HG02870 (cell line): ENCODE results near the gene DSTN.

Source experiments
- ATAC-seq: cut with Tn5 transposase; IDR thresholded peaks from one replicate; pipeline ENCODE4 v1.9.1; 2021; ENCODE audit warnings: mild to moderate bottlenecking, moderate library complexity; ENCODE audit not compliant: unreplicated experiment

Gene DSTN

DNA sequence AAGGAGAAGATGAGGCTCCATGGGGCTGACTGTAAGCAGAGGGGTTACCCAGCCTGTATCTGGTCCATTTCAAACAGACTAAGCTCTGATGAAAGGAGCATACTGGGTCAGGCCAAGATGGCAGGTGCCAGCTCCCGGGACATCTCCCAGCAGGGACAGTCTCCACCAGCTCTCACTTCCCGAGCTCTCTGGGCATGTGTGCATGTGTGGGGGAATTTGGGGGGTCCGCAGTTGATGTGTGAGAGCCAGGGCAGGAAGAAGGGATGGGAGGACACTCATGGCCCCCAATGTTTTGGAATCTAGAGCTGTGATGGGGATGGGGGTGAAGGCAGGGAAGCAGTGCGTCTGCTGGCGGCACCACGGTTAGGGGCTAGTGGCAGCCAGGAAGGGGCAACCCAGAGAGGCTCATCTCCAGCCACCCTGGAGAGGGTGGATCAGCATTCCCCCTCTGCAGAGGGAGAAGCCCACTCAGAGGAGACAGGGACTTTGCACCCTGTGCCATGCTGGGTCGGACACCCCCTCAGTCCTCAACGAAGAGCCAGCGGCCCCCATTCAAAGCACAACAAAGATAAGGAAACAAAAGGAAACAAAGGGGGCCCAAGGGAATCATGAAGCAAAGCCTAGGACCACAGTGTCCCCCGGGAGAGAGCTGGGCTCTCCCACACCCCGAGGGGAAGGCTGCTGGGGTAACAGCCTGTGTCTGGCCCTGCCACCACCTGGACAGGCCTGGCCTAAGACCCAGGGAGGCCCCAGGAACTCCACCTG is 52.4 kb downstream of the DSTN start:
- ATAC-seq: no peak

GRCh38 chr20:17622851-17623508 is 53.1 kb downstream of the DSTN start:
- ATAC-seq: no peak

- ATAC-seq: no peak
Observed at GRCh38 chr20:17624070-17624469, 54.2 kb downstream of the DSTN start.

GRCh38 chr20:17624551-17625245 is 54.8 kb downstream of the DSTN start:
- no peak for ATAC-seq

- no peak for ATAC-seq
Observed at GRCh38 chr20:17625246-17626051, 55.6 kb downstream of the DSTN start.

GRCh38 chr20:17626217-17627007 is 56.5 kb downstream of the DSTN start:
- ATAC-seq: no peak

- no peak for ATAC-seq
Observed at GRCh38 chr20:17627101-17627955, 57.5 kb downstream of the DSTN start.

GRCh38 chr20:17628101-17628841 is 58.4 kb downstream of the DSTN start:
- ATAC-seq: no peak

DNA sequence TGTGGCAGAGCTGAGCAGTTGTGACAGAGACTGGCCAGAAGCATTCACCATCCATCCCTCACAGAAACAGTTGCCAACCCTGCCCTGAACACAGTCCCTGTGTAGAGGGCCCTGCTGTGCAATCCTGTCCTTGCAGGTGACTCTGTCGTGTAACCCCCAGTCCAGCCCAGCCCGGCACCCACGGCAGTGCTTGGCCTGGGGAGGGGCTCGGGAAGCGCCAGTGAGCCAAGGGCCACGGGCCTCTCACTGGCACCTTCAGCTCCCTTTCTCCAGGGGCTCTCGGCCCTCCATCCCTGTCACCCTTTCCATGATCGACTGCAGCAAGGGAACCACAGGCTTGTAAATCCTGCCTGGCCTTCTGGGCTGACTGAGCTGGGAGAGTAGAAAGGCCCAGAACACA is 59.1 kb downstream of the DSTN start:
- no peak for ATAC-seq

DNA sequence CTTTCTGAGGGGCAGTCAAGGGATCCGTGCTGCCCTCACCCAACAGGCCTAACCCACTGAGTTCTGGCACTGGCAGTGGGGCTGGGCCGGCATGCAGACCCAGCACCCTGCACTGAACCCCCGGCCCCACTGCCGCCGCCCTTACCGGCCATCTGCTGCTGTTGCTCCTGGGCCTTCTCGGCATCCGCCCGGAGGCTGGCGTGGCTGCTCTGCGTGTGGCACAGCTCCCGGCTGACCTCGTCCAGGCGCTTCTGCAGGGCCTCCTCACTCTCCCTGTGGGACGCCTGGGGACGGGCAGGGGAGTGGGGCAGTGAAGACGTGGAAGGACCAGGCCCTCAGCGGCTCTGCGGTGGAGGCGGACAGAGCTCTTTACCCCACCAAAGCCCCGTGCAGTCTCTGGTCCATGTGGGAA is 59.8 kb downstream of the DSTN start:
- no peak for ATAC-seq

GRCh38 chr20:17630151-17630805 is 60.4 kb downstream of the DSTN start:
- no peak for ATAC-seq

GRCh38 chr20:17630806-17631195 is 60.9 kb downstream of the DSTN start:
- no peak for ATAC-seq

GRCh38 chr20:17631576-17632319 is 61.9 kb downstream of the DSTN start:
- no peak for ATAC-seq

DNA sequence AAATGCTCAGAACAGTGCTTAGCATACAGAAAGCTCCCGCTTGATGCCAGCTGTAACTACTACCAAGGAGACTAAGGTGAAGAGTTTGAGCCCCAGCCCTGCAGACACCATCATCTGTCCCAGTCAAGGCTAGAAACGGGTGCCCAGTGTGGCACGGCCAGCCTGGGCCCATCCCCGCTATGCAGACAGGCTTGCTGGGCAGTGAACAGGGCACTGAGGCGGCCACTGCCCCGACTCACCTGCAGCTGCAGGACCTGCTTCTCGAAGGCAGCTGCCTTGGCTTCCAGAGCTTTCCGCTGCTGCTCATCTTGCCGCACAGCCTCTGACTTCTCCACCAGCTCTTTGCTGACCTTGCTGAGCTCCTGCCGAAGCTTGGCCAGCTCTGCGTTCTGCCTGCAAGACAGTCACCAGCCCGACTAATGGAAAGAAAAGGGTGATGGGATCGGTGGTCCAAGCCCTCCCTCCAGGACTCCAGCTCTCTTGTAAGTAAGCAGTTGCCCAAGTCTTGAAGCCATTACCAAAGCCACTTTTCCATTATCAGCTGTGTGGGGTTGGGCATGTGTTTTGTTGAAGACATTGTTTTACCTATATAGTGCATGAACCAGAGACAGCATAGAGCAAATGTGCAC is 63.5 kb downstream of the DSTN start:
- ATAC-seq: no peak

- no peak for ATAC-seq
Observed at GRCh38 chr20:17633850-17634500, 64.1 kb downstream of the DSTN start.

DNA sequence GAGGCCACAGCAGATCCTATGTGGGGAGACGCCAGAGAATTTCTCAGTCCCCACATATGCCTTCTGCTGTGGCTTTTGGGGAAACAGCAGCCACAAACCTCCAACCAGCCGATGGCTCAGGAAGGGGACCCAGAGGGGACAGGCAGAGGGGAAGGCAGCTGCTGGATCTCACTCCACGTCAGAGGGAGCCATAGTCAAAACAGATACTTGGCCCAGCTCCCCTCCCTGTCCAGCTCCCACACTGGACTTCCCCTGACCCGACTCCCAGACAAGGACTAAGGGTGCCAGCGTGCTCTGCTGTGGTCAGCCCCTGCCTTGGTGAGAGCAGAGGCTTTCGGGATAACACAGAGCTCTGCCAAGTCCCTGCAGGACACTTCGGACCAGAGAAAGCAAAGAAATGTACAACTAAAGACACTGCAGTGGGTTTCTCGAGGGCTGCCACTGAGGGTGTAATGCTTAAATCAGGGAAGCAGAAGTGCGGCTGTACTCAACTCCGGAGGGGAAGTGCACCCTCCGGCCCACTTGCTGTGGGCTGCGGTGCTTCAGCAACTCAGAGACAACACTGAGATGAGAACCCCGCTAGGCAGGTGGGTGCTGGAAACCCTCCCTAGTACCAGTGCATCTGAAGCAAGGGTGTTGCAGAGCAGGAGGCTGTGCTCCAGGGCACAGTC is 64.9 kb downstream of the DSTN start:
- ATAC-seq: no peak
